LNCAP (cell line): ENCODE results near the gene RPL3.

Source experiments
- CTCF ChIP-seq: fragments of 450-650 bp; IDR thresholded peaks from 2 replicates; pipeline ENCODE4 v1.5.1; 2017; ENCODE audit warnings: mild to moderate bottlenecking

RPL3 gene

DNA sequence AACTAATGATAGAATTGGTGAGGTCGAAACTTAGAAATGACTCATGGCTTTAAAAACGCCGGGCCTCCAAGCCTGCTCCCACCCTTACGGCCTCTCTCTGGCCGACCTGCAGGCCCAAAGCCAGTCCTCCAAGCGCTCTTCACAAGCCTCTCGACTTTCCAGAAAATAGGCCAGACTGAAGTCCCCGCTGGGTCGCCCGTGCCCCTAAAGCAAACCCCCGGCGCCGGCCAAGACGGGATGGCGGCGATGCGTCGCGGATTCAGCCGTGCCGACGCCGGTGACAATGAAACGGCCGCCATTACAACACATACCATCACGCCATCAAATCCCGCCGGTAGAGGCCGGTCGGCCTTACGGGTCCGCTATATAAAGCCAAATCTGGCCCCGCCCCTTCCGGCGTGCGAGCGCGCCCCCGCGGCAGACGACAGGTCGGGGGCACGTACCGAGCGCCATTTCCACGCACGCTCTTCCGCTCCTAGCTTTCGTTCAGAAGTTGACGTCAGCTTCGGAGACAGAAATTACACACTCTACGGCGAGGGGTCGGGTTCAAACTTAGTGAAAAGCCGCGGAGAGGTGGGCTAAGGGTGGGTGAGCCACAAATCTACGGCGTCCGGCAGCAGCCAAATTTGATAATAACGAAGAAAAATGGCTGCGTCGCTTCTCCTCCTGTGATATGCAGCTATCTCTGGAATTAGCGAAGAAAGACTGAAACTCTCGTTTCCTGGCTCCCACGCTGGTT lies at the start of gene RPL3:
TSS of gene RPL3 (minus strand) at position 340 of the 739 bp plus-strand sequence. CDS start at position 314, 26 bp downstream.
- no peak for TF ChIP-seq CTCF

GRCh38 chr22:39369186-39369585 lies 49.8 kb upstream of the RPL3 start:
- no peak for TF ChIP-seq CTCF

- no peak for TF ChIP-seq CTCF
Measured at GRCh38 chr22:39368461-39368911, 49.1 kb upstream of the RPL3 start.

GRCh38 chr22:39367035-39367434 lies 47.6 kb upstream of the RPL3 start:
- no peak for TF ChIP-seq CTCF

DNA sequence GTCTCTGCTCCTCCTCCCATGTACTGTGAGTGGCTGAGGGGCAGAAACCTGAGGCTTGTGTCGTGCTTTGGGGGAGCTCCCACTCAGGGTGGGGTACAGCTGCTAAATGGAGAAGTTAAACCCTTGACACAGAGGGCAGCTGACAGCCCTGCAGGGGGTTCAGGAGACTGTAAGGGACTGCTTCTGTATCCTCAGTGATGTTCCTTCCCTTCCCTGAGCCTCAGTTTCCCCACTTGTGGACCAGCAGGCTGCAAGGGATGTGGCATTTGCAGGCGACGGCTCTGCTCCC lies 46.0 kb upstream of the RPL3 start:
- TF ChIP-seq CTCF: no peak

GRCh38 chr22:39364714-39365491 lies 45.5 kb upstream of the RPL3 start:
- TF ChIP-seq CTCF: no peak

DNA sequence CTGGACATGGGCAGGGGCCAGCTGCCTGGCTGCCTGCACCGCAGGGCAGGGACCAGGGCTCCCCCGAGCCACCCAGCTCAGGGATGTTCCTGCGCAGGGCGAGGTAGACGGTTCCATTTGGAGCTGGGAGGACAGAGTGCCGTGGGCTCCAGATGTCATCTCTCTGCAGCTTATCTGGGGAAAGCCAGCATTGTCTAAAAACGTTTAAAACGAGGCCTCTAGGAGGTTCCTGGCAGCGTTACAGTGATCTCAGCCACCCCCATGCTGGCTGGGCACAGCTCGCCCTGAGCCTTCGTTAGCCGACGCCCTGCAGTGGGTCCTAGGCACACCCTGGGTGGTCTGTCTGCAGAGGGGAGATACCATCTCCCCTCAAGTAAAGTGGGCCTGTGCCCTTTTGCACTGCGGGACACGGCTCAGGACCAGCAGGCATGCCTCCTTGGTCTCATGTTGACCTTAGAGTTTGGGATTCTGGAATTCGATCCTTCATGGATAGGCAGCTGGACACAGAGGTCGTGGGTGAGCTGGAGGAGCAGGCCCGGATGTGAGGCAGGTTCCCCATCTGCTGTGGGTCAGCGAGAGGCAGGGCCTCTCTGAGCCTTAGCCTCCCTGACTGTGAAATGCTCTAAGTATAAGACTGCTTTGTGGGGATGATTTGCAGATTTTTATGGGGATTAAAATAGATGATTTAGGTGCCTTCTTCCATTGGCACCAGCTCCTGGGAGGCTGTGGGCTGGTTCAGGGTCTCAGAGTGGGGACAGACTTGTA lies 44.5 kb upstream of the RPL3 start:
- TF ChIP-seq CTCF: no peak
